Keratinocyte (primary cell): Measurements from ENCODE around the gene DBR1. TPM values are rescaled to one million over a fixed set of nuclear protein-coding genes. Genes with fewer than 3 reads are reported as not detected.

Experiments used
- DNase-seq: peaks from one replicate; pipeline ENCODE4 v3.0.0-alpha.2; 2011; ENCODE audit warnings: low read depth, missing footprints, low spot score
- FAIRE-seq: peaks from 2 replicates; lab custom pipeline; 2011; peaks lifted over from hg19 to GRCh38; lab: Jason Lieb, UNC
- H2AFZ ChIP-seq: 2 replicates; pipeline ENCODE4 v1.6.0; 2012; ENCODE audit warnings: low read length, control low read depth, inconsistent platforms; ENCODE audit not compliant: control insufficient read depth
- H3K27ac ChIP-seq: 2 replicates; pipeline ENCODE4 v1.5.1; 2011; ENCODE audit warnings: low read length; ENCODE audit not compliant: control insufficient read depth, insufficient read depth
- H3K27me3 ChIP-seq: 3 replicates; pipeline ENCODE4 v1.6.0; 2011; ENCODE audit warnings: low read length; ENCODE audit not compliant: control insufficient read depth, insufficient read depth; ENCODE audit errors: extremely low read depth
- H3K36me3 ChIP-seq, 2 experiments: 2 replicates in 1 of 2; 3 replicates in 1 of 2; pipeline ENCODE4 v1.5.1; 2011; ENCODE audit warnings: low read length in 2 of 2, mild to moderate bottlenecking in 1 of 2; ENCODE audit not compliant: control insufficient read depth in 2 of 2, insufficient read depth in 2 of 2; ENCODE audit errors: extremely low read depth in 1 of 2
- H3K4me1 ChIP-seq: 3 replicates; pipeline ENCODE4 v1.5.1; 2011; ENCODE audit warnings: low read length; ENCODE audit not compliant: control insufficient read depth, insufficient read depth; ENCODE audit errors: extremely low read depth
- H3K4me2 ChIP-seq: 3 replicates; pipeline ENCODE4 v1.6.0; 2011; ENCODE audit warnings: low read depth, low read length; ENCODE audit not compliant: control insufficient read depth, insufficient read depth; ENCODE audit errors: extremely low read depth
- H3K4me3 ChIP-seq, 3 experiments: fragments of 200-600 bp in 1 of 3; sonication (generic) in 1 of 3; 2 replicates in 2 of 3; 3 replicates in 1 of 3; pipeline ENCODE4 v1.5.1; 2011 to 2016; ENCODE audit warnings: low read length in 3 of 3, mild to moderate bottlenecking in 3 of 3, control low read depth in 2 of 3, inconsistent platforms in 1 of 3, low read depth in 1 of 3, mixed read lengths in 1 of 3, mixed run types in 1 of 3, moderate library complexity in 1 of 3; ENCODE audit not compliant: control insufficient read depth in 2 of 3, insufficient read depth in 2 of 3; ENCODE audit errors: extremely low read depth in 1 of 3
- H3K79me2 ChIP-seq: 2 replicates; pipeline ENCODE4 v1.6.0; 2012; ENCODE audit warnings: low read length; ENCODE audit not compliant: control insufficient read depth, insufficient read depth
- H3K9ac ChIP-seq: 3 replicates; pipeline ENCODE4 v1.6.0; 2011; ENCODE audit warnings: low read length; ENCODE audit not compliant: control insufficient read depth, insufficient read depth; ENCODE audit errors: extremely low read depth
- H3K9me1 ChIP-seq: 3 replicates; pipeline ENCODE4 v1.6.0; 2011; ENCODE audit warnings: low read length; ENCODE audit not compliant: control insufficient read depth, insufficient read depth; ENCODE audit errors: extremely low read depth
- H3K9me3 ChIP-seq: 2 replicates; pipeline ENCODE4 v1.5.1; 2012; ENCODE audit warnings: low read depth, low read length; ENCODE audit not compliant: control insufficient read depth
- H4K20me1 ChIP-seq: 3 replicates; pipeline ENCODE4 v1.6.0; 2011; ENCODE audit warnings: low read length; ENCODE audit not compliant: control insufficient read depth, insufficient read depth; ENCODE audit errors: extremely low read depth
- EZH2 ChIP-seq: IDR thresholded peaks from one replicate; pipeline ENCODE4 v1.6.1; 2012; ENCODE audit warnings: inconsistent platforms, mild to moderate bottlenecking, low read length, moderate library complexity
- dilution Hi-C: fragments of 300-500 bp; cut with MboI; formaldehyde crosslinking; loops from one replicate; pipeline ENCODE4 v1.7.0; 2020; ENCODE audit warnings: low sequenced_read_pairs; ENCODE audit not compliant: extremely low pct_ligation_motif_present
- polyA plus RNA-seq, 5 experiments: library from polyadenylated mRNA; depleted of rRNA in 3 of 5; stranded (reverse) in 3 of 5; stranded (forward) in 1 of 5; unstranded in 1 of 5; fragments of >200 nt; gene quantifications; 1 replicate in 1 of 5; 2 replicates in 3 of 5; 3 replicates in 1 of 5; pipeline versions ENCODE4 v1.2.1 to v1.2.3, GENCODE V29; 2011 to 2012; ENCODE audit warnings: missing spikeins in 2 of 5, low read depth in 1 of 5, low replicate concordance in 1 of 5
- TF ChIP-seq, protein P1 (sequence below), 3 experiments: IDR thresholded peaks in 1 of 3; conservative IDR thresholded peaks in 1 of 3; optimal IDR thresholded peaks in 1 of 3; 2 replicates in 2 of 3; 3 replicates in 1 of 3; pipeline versions ENCODE3 to v1.5.1; 2011; ENCODE audit warnings: low read length in 3 of 3, mild to moderate bottlenecking in 3 of 3, moderate library complexity in 2 of 3, control low read depth in 1 of 3, inconsistent platforms in 1 of 3; ENCODE audit not compliant: insufficient read depth in 2 of 3; ENCODE audit errors: extremely low read depth in 1 of 3

Gene DBR1
- polyA plus RNA-seq, 1 donor (not counting 4 experiments of a cell fraction or from before 2014, with no cell fraction given), result 16.2 TPM

- Histone ChIP-seq H3K79me2 (peaks cover 45% of the 10 kb centered on the region), H3K36me3 (peaks cover 0 to 3% of the 10 kb centered on the region in 2 experiments), H3K4me2 (peak overlapping the region; percentile 98), H3K9ac (peak overlapping the region; percentile 96), H3K9me1 (no peaks in the 10 kb centered on the region), H3K27me3 (no peaks in the 10 kb centered on the region), H4K20me1 (no peaks in the 10 kb centered on the region), H3K9me3 (no peaks in the 10 kb centered on the region), H3K4me3 (peak overlapping the region; percentile 87 to 88 (median 87)), H3K4me1 (peaks cover 28% of the 10 kb centered on the region), H2AFZ (peak overlapping the region; percentile 100), H3K27ac (peak overlapping the region; percentile 95)
- peak; percentile 77 for FAIRE-seq
- TF ChIP-seq, protein P1, sequence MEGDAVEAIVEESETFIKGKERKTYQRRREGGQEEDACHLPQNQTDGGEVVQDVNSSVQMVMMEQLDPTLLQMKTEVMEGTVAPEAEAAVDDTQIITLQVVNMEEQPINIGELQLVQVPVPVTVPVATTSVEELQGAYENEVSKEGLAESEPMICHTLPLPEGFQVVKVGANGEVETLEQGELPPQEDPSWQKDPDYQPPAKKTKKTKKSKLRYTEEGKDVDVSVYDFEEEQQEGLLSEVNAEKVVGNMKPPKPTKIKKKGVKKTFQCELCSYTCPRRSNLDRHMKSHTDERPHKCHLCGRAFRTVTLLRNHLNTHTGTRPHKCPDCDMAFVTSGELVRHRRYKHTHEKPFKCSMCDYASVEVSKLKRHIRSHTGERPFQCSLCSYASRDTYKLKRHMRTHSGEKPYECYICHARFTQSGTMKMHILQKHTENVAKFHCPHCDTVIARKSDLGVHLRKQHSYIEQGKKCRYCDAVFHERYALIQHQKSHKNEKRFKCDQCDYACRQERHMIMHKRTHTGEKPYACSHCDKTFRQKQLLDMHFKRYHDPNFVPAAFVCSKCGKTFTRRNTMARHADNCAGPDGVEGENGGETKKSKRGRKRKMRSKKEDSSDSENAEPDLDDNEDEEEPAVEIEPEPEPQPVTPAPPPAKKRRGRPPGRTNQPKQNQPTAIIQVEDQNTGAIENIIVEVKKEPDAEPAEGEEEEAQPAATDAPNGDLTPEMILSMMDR (optimal IDR thresholded peaks at IDR 0.05 in 1 of 3, IDR thresholded peaks at IDR 0.05 in 1 of 3, conservative IDR thresholded peaks at IDR 0.05 in 1 of 3; ENCODE audit: extremely low read depth in 1 of 3, insufficient read depth in 2 of 3, low read length in 3 of 3), result no peak
- no peak for TF ChIP-seq EZH2
- dilution Hi-C loops, result no loop called here
- no peak for DNase-seq
Observed at GRCh38 chr3:138186803-138187295, 12.1 kb upstream of the DBR1 start.

GRCh38 chr3:138186221-138186620, 11.5 kb upstream of the DBR1 start:
- peak overlapping the region; percentile 95 for H3K27ac ChIP-seq
- dilution Hi-C loops, result no loop called here
- peaks cover 0 to 3% of the 10 kb centered on the region in 2 experiments for H3K36me3 ChIP-seq
- FAIRE-seq, result peak; percentile 53
- H3K79me2 ChIP-seq, result peaks cover 39% of the 10 kb centered on the region
- TF ChIP-seq EZH2, result no peak
- TF ChIP-seq, protein P1 (optimal IDR thresholded peaks at IDR 0.05 in 1 of 3, IDR thresholded peaks at IDR 0.05 in 1 of 3, conservative IDR thresholded peaks at IDR 0.05 in 1 of 3; ENCODE audit: extremely low read depth in 1 of 3, insufficient read depth in 2 of 3, low read length in 3 of 3), result no peak
- DNase-seq, result no peak
- peak overlapping the region; percentile 100 for H2AFZ ChIP-seq
- peaks cover 28% of the 10 kb centered on the region for H3K4me1 ChIP-seq
- H3K27me3 ChIP-seq, result no peaks in the 10 kb centered on the region
- no peaks in the 10 kb centered on the region for H3K9me3 ChIP-seq
- peak overlapping the region in 2 of 3 experiments; percentile 87 to 88 for H3K4me3 ChIP-seq
- H3K4me2 ChIP-seq, result peak overlapping the region; percentile 98
- H3K9ac ChIP-seq, result no peak overlapping the region
- H4K20me1 ChIP-seq, result no peaks in the 10 kb centered on the region
- H3K9me1 ChIP-seq, result no peaks in the 10 kb centered on the region
